Lung microvascular endothelial cell (primary cell): ENCODE data around the gene ADARB2. TPM values are rescaled to one million over a fixed set of nuclear protein-coding genes. Genes with fewer than 3 reads are reported as not detected.

ENCODE experiments used
- DNase-seq, 2 donors: peaks; one replicate each; pipeline versions ENCODE4 v3.0.0 to v3.0.0-alpha.2; 2010; ENCODE audit warnings: low read depth in 2 of 2
- total RNA-seq: library from RNA; depleted of rRNA; stranded (reverse); fragments of >200 nt; gene quantifications from 2 replicates; pipeline ENCODE4 v1.2.1, GENCODE V29; 2014

ADARB2 gene
- total RNA-seq, 1 donor from 2014 or later: 2.0 TPM

GRCh38 chr10:1687190-1687589 is 50.1 kb downstream of the ADARB2 start:
- no peak for DNase-seq

DNA sequence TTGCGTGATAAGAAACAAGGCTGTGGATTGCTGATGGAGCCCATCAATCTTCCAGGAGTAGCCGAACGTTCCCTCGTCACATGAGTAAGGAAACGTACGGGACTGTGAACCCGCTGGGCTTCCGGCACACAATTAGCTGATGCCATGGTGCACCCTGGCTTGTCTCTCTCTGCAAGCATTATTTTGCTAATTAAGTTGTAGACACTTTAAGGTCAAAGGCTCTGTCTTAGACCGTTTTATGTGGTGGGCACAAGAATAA is 50.9 kb downstream of the ADARB2 start:
- no peak for DNase-seq

- no peak for DNase-seq
Measured at GRCh38 chr10:1685699-1686490, 51.4 kb downstream of the ADARB2 start.

- no peak for DNase-seq
Measured at GRCh38 chr10:1684991-1685390, 52.3 kb downstream of the ADARB2 start.

- no peak for DNase-seq
Measured at GRCh38 chr10:1683649-1684048, 53.7 kb downstream of the ADARB2 start.

GRCh38 chr10:1679821-1680650 is 57.3 kb downstream of the ADARB2 start:
- no peak for DNase-seq

DNA sequence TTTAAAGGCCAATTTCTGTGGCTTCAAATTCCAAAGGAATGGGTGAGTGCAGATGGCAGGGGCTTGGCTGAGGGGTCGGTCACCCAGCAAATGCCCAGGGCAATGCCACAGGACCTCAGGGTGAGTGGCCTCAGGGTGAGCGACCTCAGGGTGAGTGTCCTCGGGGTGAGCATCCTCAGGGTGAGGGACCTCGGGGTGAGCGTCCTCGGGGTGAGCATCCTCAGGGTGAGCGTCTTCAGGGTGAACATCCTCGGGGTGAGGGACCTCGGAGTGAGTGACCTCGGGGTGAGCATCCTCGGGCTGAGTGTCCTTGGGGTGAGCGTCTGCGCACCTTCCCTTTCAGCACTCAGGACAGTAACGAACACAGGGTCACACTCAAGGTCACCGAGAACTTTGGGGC is 59.2 kb downstream of the ADARB2 start:
- DNase-seq: no peak

GRCh38 chr10:1677307-1677939 is 59.9 kb downstream of the ADARB2 start:
- DNase-seq: no peak

GRCh38 chr10:1674501-1674900 is 62.8 kb downstream of the ADARB2 start:
- no peak for DNase-seq

DNA sequence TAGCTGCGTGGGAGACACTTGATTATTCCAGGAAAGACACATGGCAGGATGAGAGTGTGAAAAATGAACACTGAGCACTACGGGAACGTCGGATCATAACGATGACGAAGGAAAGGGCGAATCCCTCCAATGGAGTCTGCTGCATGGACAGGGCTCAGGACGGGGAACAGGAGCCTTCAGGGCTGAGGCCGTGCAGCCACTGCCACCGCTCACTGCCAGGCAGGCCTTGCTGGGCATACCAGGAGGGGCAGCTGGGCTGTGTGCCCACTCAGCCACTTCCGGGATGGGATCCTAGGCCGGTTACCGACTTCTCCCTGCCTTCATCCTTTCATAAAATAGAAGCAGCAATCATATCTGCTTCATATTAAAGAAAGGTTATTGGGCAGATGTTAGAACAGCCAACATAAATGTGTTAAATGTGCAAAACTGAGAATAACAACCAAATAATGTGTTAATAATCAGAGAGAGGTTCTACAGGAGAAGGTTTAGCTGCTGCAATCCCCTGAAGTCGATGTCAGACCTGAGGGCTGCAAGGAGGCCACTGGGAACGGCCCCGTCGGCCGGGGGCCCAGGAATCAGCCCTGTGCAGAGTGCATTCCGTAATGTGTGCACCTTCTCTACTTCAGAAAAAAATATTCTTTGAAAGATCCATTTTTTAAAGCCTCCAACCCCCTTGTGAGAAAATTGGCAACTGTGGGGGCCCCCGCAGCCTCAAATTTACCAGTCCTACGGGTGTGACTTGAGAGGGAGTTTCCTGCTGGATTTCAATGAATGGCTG is 63.6 kb downstream of the ADARB2 start:
- DNase-seq: no peak

DNA sequence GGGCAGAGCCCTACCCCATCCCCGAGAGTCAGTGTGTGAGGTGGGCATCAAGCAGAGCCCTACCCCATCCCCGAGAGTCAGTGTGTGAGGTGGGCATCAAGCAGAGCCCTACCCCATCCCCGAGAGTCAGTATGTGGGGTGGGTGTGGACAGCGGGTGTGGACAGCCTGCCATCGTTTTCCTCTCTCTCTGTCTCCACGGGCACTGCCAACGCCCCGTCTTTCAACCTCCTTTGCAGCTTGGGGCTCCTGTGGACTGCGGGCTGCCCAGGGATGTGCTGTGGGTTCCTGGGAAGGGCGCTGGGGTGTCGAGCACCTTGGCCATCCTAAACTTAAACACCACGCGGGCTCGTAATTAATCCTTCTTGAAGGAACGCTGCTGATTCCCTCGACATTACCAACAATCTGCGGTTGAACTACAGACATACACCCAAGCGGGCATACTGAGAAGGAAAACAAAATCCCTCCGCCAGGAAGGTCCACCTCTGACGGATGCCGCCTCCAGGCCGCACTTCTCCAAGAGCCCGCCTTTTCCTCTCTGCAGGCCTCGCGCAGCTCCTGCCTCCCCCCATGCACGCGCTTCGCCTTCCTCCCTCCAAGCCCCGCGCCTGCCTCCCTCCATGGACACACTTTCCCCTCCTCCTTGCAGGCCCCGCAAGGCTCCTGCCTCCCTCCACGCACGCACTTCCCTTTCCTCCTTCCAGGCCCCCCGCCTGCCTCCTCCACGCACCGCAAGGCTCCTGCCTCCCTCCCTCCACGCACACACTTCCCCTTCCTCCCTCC is 65.1 kb downstream of the ADARB2 start:
- no peak for DNase-seq

DNA sequence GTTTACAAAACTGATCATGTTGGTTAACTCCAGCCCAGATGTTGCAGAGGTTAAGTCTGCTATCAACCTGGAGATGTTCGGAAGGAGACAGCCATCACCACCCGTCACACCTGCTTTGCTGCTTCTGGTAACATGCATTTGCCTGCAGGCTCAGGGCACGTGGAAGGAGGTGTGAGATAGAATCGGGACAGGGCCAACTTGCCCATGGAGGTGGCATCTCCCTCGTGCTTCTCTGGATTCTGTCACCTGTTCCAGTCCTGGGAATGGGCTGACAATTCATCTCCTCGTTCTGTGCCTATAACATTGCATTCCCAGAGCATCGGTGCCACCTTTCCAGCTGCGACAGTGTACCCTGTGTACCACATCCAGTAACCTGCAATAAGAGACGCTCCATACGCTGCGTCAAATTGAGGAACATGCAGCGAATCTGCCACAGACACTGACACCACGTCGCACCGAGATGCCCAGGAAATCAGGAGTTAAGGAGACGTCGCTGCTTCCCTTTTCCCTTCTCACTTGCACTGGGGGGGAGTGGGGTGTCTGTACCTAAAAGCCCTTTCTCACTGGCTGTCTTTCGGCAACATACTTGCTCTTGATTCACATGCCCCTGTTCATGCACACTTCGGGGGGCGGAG is 65.8 kb downstream of the ADARB2 start:
- DNase-seq: no peak

DNA sequence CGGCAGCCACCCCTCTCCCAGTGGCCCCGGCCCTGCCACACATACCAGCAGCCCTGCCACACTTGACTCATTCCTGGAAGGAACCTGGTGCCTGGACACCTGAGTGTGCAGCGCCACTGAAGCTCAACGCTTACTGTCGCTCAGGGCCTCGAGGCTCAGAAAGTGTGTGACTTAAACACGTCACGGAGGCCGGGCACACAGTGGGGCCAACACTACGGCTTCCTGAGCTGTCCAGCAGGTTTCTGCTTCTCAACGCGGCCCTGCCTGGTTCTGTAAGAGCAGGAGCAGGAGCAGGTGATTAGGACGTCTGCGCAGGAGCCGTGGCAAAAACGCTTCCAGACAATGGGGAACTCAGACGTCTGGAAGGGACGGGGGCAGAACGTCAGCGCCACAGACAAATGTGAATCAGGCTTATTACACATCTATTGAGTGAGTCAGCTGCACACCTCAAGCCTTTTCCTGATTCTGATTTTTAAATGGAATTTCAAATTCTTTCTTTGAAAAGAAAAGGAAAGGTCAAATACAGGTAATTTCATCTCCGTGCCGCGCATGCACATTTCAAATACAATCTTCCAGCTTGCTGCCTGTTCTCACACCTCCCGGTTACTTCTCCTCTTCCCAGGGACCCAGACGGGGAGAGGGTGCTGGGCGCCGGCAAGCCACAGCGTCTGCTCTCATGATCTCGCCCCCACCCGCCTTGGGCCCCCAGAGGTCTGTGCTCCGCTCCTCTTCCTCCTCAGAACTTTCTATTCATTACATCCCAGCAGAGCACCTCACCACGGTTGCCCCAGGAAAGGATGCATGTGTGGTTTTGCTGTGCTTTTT is 66.6 kb downstream of the ADARB2 start:
- no peak for DNase-seq

GRCh38 chr10:1669433-1669832 is 67.9 kb downstream of the ADARB2 start:
- no peak for DNase-seq

- DNase-seq: no peak
Measured at GRCh38 chr10:1668399-1668798, 68.9 kb downstream of the ADARB2 start.

DNA sequence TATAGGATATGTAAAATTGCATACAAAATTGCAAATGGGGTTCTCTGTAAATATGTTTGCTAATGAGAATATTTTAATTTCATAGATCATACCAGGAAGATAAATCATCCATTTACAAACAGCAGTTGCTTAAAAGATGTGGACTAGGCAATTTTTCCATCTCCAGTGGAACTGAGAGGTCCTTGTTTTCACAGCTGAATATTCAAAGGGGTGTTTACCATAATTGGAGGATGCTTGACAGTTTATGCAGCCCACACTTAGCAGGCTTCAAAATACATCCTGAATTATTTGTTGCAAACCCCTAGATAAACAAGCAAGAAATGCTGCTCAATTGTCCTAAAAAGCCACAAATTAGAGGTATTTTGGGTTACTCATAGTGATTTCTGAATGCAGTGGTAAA is 69.9 kb downstream of the ADARB2 start:
- DNase-seq: no peak

- DNase-seq: no peak
Measured at GRCh38 chr10:1666147-1666546, 71.2 kb downstream of the ADARB2 start.

GRCh38 chr10:1665681-1666080 is 71.6 kb downstream of the ADARB2 start:
- no peak for DNase-seq

- no peak for DNase-seq
Measured at GRCh38 chr10:1665021-1665661, 72.2 kb downstream of the ADARB2 start.
